Stimulated activated naive CD4-positive, alpha-beta T cell (primary cell): Measurements from ENCODE around the gene PIK3CB.
"Not testable (repeated sequence)": the region's sequence is repeated elsewhere in the genome, so short reads cannot be mapped to it uniquely, and the experiment has no call there.

Source experiments
- DNase-seq, 6 experiments: peaks; one replicate each; lab custom pipeline; 2025; lab: John Stamatoyannopoulos, UW

PIK3CB gene

GRCh38 chr3:138806376-138807080 lies 28.2 kb downstream of the PIK3CB start:
- DNase-seq: no peak

GRCh38 chr3:138803006-138803653 lies 31.6 kb downstream of the PIK3CB start:
- DNase-seq: no peak

GRCh38 chr3:138802223-138802622 lies 32.5 kb downstream of the PIK3CB start:
- not testable (repeated sequence) for DNase-seq

GRCh38 chr3:138801792-138802191 lies 32.9 kb downstream of the PIK3CB start:
- DNase-seq: no peak

- DNase-seq: no peak
These were observed 34.5 kb downstream of the PIK3CB start for GRCh38 chr3:138800248-138800647.

- no peak for DNase-seq
These were observed 34.9 kb downstream of the PIK3CB start for GRCh38 chr3:138799822-138800221.

GRCh38 chr3:138797508-138798038 lies 37.2 kb downstream of the PIK3CB start:
- no peak for DNase-seq

- no peak for DNase-seq
These were observed 38.0 kb downstream of the PIK3CB start for GRCh38 chr3:138796761-138797160.

GRCh38 chr3:138786788-138787271 lies 47.9 kb downstream of the PIK3CB start:
- no peak for DNase-seq

- no peak for DNase-seq
These were observed 48.8 kb downstream of the PIK3CB start for GRCh38 chr3:138785951-138786350.

GRCh38 chr3:138785362-138785857 lies 49.3 kb downstream of the PIK3CB start:
- not testable (repeated sequence) for DNase-seq

- DNase-seq: no peak
These were observed 52.0 kb downstream of the PIK3CB start for GRCh38 chr3:138782755-138783154.

GRCh38 chr3:138781012-138781470 lies 53.7 kb downstream of the PIK3CB start:
- peak; percentile 5 to 75 (median 45) for DNase-seq

- no peak for DNase-seq
These were observed 56.1 kb downstream of the PIK3CB start for GRCh38 chr3:138778643-138779042.

GRCh38 chr3:138776961-138777360 lies 57.8 kb downstream of the PIK3CB start:
- no peak for DNase-seq

- DNase-seq: no peak
These were observed 59.5 kb downstream of the PIK3CB start for GRCh38 chr3:138775254-138775595.

- no peak for DNase-seq
These were observed 60.0 kb downstream of the PIK3CB start for GRCh38 chr3:138774529-138775253.

GRCh38 chr3:138771585-138771984 lies 63.1 kb downstream of the PIK3CB start:
- no peak for DNase-seq

GRCh38 chr3:138769616-138770015 lies 65.1 kb downstream of the PIK3CB start:
- DNase-seq: peak in 1 of 6 experiments; percentile 24

- DNase-seq: no peak
These were observed 65.8 kb downstream of the PIK3CB start for GRCh38 chr3:138768946-138769345.

- no peak for DNase-seq
These were observed 66.6 kb downstream of the PIK3CB start for GRCh38 chr3:138768125-138768524.

GRCh38 chr3:138767498-138768104 lies 67.1 kb downstream of the PIK3CB start:
- DNase-seq: no peak
